Fibroblast of lung (primary cell): ENCODE results near the gene TMPO.

Experiments
- CTCF ChIP-seq, 2 donors: IDR thresholded peaks in 1 of 2; conservative IDR thresholded peaks in 1 of 2; 1 replicate in 1 of 2; 2 replicates in 1 of 2; pipeline ENCODE4 v1.5.1; 2011 to 2012; ENCODE audit warnings: low read length in 2 of 2, control low read depth in 1 of 2, inconsistent platforms in 1 of 2, low read depth in 1 of 2, mild to moderate bottlenecking in 1 of 2
- EZH2 ChIP-seq: IDR thresholded peaks from 2 replicates; pipeline ENCODE4 v1.5.1; 2012; ENCODE audit warnings: low read length, control low read depth, mild to moderate bottlenecking; ENCODE audit errors: missing control alignments

DNA sequence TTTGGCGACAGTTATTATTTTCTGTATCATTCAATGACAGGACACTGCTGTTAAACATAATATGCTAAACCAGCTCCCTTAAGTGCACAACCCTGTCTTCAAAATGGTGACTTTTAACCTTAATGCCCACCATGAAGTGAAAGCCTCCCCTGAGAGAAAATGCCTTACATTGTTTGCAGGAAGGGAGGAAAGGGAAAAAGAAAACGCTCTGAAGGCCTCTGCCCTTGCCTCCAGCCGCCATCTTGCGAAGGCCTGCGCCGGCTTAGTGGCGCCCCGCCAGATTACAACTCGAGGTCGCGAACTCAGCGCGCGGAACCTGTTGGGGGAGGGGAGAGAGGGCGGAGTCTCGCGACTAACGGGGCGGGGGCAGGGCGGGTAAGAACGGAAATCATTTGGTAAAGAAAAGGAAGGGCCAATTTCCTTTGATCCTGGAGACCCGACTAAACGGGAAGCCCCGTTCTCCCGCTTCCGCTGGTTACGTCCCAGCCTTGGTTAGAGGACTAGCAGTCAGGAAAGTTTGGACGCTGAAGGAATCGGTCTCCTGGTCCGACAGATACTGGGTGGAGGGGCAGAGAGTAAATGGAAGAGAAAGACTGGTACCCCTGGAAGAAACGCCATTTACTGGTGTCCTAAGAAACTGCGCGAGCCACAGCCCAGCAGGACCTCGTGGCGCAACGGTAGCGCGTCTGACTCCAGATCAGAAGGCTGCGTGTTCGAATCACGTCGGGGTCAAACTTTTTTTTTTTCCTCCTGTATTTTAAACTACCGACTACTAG is 11.6 kb upstream of the TMPO start:
- no peak for TF ChIP-seq CTCF (conservative IDR thresholded peaks at IDR 0.05 in 1 of 2, IDR thresholded peaks at IDR 0.05 in 1 of 2; ENCODE audit: low read depth in 1 of 2, low read length in 2 of 2)
- TF ChIP-seq EZH2 = no peak
